RPMI7951 (cell line): ENCODE results near the gene SEC23B. TPM values are rescaled to one million over a fixed set of nuclear protein-coding genes. Genes with fewer than 3 reads are reported as not detected.
"Not testable (repeated sequence)": the region's sequence is repeated elsewhere in the genome, so short reads cannot be mapped to it uniquely, and the experiment has no call there.

Experiments
- DNase-seq: peaks from one replicate; pipeline ENCODE4 v3.0.0-alpha.2; 2012; ENCODE audit warnings: low read depth
- total RNA-seq: library from RNA; depleted of rRNA; stranded (reverse); fragments of >200 nt; shearing (Covaris generic); gene quantifications from 2 replicates; pipeline ENCODE4 v1.2.3, GENCODE V29; 2014; rRNA removed

SEC23B gene
- 100 and 108 TPM in 2 replicates for total RNA-seq

DNA sequence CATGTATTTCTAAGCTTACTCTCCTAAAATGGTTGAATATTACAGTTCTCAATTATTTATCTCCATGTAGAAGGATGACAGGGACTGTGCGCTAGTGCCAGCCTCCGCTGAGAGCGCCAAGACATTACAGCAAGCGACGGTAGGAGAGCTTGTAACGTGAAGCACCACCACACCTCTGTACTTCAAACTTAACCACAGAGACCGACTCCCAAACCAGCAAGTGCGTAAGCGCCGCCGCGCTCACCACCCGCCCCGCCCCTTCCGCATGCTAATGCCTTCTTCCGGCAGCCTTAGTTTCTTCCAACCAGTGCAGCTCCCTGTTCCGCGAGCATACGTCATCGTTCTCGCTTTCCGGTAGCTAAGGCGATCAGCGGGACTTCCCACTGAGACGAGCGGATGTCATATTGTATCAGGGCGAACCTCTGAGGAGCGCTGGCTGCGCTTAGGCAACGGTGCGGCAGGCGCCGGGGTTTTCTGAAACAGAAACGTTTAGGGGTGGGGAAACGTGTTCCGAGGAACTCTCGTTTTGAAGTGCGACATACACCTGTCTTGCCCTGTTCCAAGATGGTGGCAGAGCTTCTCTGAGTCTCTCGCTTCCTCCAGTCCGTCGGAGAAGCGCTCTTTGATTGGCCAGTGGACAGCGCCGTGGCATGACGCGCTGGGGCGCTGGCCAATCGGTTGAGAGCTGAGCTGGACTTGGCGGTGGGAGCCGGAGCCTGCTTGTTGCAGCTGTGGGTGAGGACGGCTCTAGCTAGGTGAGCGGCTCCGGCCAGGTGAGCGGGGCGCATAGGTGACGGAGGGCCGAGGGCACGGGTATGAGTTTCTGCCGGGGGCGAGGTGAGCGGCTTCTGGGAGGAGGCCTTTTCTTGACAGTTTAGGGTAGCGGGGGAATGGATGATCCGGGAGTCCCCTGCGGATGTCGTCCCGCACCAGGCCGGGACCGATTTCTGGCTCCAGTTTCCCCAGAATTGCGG is at the start of gene SEC23B:
Gene SEC23B (plus strand): TSS at position 723 of the 974 bp plus-strand sequence. CDS start 2,896 bp downstream, outside the sequence.
- peak; percentile 98 for DNase-seq

GRCh38 chr20:18465536-18466200 is 42.1 kb upstream of the SEC23B start:
- DNase-seq, result no peak

- DNase-seq, result no peak
Measured at GRCh38 chr20:18466574-18466893, 41.2 kb upstream of the SEC23B start.

- peak; percentile 98 for DNase-seq
Measured at GRCh38 chr20:18466894-18467730, 40.6 kb upstream of the SEC23B start, which contains the start of the genes DZANK1 and POLR3F. TSS of gene DZANK1 (minus strand) at chr20:18467030. CDS start at chr20:18465358, 1,672 bp downstream. TSS of gene POLR3F (plus strand) at chr20:18467390. CDS start at chr20:18467507, 117 bp downstream.

DNA sequence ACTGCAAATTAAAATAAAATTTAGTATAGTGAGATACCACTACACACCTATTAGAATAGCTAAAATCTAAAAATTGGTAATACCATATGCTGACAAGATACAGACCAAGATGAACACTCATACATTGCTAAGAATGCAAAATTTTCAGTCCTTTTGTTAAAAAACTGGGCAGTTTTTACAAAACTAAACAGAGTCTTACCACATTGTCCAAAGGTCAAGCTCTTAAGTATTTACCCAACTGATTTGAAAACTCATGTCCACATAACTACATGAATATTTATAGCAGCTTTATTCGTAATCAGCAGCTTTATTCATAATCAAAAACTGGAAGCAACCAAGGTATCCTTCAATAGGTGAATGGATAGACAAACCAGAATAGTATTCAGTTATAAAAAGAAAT is 30.5 kb upstream of the SEC23B start:
- no peak for DNase-seq

GRCh38 chr20:18477821-18478220 is 29.9 kb upstream of the SEC23B start:
- DNase-seq, result no peak

DNA sequence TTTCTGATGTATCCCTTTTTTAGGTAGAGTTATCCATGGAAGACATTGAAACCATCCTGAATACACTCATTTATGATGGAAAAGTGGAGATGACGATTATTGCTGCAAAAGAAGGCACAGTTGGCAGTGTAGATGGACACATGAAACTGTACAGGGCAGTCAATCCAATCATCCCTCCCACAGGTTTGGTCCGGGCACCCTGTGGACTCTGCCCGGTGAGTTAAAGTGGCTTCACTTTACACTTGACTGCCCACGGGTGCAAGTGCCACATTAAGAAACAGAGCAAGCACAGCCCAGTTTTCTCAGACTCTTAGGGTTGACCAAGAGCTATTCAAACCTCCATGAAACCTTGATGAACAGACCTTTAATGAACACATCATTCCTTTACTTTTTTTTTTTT is 26.1 kb upstream of the SEC23B start:
- no peak for DNase-seq

- DNase-seq, result no peak
Measured at GRCh38 chr20:18488301-18488700, 19.4 kb upstream of the SEC23B start.

GRCh38 chr20:18496042-18496441 is 11.7 kb upstream of the SEC23B start:
- peak; percentile 11 for DNase-seq

- DNase-seq, result peak; percentile 86
Measured at GRCh38 chr20:18496740-18497592, 10.8 kb upstream of the SEC23B start, which contains the start of gene RBBP9. TSS of gene RBBP9 (minus strand) at chr20:18497225. CDS start at chr20:18497167, 58 bp downstream.

- no peak for DNase-seq
Measured at GRCh38 chr20:18497603-18498002, 10.1 kb upstream of the SEC23B start.

DNA sequence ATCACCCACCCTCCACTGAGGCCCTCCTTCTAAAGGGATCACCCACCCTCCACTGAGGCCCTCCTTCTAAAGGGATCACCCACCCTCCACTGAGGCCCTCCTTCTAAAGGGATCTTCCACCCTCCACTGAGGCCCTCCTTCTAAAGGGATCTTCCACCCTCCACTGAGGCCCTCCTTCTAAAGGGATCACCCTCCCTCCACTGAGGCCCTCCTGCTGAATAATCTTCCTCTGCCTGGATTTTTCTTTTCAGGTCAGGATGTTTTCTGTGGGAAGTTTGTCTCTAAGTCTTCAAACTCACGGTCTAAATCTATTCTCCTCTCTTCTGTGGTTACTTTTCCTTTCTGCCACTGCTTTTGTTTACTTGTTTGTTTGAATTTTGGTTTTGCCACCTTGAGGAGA is 6.1 kb upstream of the SEC23B start:
- DNase-seq, result not testable (repeated sequence)

- DNase-seq, result no peak
Measured at GRCh38 chr20:18504479-18505060, 3.2 kb upstream of the SEC23B start.

- peak; percentile 14 for DNase-seq
Measured at GRCh38 chr20:18506744-18507143, 996 bp upstream of the SEC23B start.

DNA sequence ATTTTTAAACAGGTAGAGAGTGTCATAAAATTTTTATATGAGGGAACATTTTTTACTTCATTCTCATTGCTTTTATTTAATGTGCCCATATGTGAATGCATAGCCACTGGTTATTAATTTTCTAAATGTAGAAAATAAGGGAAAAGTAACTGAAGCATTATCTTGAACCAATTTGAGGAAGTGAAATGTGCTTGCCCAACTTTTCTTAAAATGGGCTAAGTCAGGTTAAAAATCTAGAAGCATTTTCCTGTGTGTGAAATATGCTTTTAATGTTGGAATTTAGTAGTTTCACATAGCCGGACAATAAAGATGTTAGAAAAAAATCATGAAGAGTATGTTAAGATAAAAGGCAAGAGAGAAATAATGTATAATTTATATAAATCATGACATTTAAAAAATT is 3.8 kb downstream of the SEC23B start:
- DNase-seq, result no peak

DNA sequence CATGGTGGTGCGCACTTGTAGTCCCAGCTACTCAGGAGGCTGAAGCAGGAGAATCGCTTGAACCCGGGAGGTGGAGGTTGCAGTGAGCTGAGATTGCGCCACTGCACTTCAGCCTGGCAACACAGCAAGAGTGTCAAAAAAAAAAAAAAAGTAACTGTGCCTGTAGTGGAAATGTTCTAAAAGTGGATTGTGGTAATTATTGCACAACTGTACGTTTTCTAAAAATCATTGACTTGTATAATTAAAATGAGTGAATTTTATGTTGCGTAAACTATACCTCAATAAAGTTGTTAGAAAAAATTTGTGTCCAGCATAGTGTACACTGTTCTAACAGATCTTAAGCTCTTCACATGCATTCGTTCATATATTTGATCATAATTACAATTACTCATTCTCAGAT is 5.5 kb downstream of the SEC23B start:
- no peak for DNase-seq

GRCh38 chr20:18514127-18514526 is 6.4 kb downstream of the SEC23B start:
- no peak for DNase-seq

GRCh38 chr20:18515973-18516372 is 8.2 kb downstream of the SEC23B start:
- no peak for DNase-seq

GRCh38 chr20:18522066-18522465 is 14.3 kb downstream of the SEC23B start:
- not testable (repeated sequence) for DNase-seq

- no peak for DNase-seq
Measured at GRCh38 chr20:18523066-18523465, 15.3 kb downstream of the SEC23B start.
